ENCODE measurements around the gene PNPLA8.
"Not testable (repeated sequence)": the region's sequence is repeated elsewhere in the genome, so short reads cannot be mapped to it uniquely, and the experiment has no call there.

Gene PNPLA8

GRCh38 chr7:108468246-108468645 lies 57.7 kb downstream of the PNPLA8 start:
- no peak for DNase-seq (ENCODE audit: low spot score)

- DNase-seq (ENCODE audit: low spot score): no peak
These were observed 58.5 kb downstream of the PNPLA8 start for GRCh38 chr7:108467391-108467790.

- not testable (repeated sequence) for DNase-seq (ENCODE audit: low spot score)
These were observed 59.6 kb downstream of the PNPLA8 start for GRCh38 chr7:108466322-108466721.

GRCh38 chr7:108464743-108465142 lies 61.2 kb downstream of the PNPLA8 start:
- DNase-seq (ENCODE audit: low spot score): no peak

- DNase-seq (ENCODE audit: low spot score): no peak
These were observed 62.3 kb downstream of the PNPLA8 start for GRCh38 chr7:108463613-108464012.

- no peak for DNase-seq (ENCODE audit: low spot score)
These were observed 64.1 kb downstream of the PNPLA8 start for GRCh38 chr7:108461840-108462239.

- DNase-seq (ENCODE audit: low spot score): no peak
These were observed 65.0 kb downstream of the PNPLA8 start for GRCh38 chr7:108460964-108461363.

GRCh38 chr7:108459922-108460551 lies 65.9 kb downstream of the PNPLA8 start:
- DNase-seq (ENCODE audit: low spot score): peak; percentile 16

GRCh38 chr7:108457871-108458270 lies 68.1 kb downstream of the PNPLA8 start:
- DNase-seq (ENCODE audit: low spot score): no peak

- no peak for DNase-seq (ENCODE audit: low spot score)
These were observed 68.9 kb downstream of the PNPLA8 start for GRCh38 chr7:108456845-108457540.

GRCh38 chr7:108455998-108456677 lies 69.8 kb downstream of the PNPLA8 start, which contains the start of gene NRCAM:
Gene NRCAM, minus strand, starts transcription at chr7:108456436. Its CDS starts 216,372 bp downstream, at chr7:108240064.
- peak; percentile 13 for DNase-seq (ENCODE audit: low spot score)

- DNase-seq (ENCODE audit: low spot score): no peak
These were observed 70.4 kb downstream of the PNPLA8 start for GRCh38 chr7:108455551-108455997.

- peak; percentile 18 for DNase-seq (ENCODE audit: low spot score)
These were observed 71.0 kb downstream of the PNPLA8 start for GRCh38 chr7:108454674-108455550.

- no peak for DNase-seq (ENCODE audit: low spot score)
These were observed 71.6 kb downstream of the PNPLA8 start for GRCh38 chr7:108454317-108454673.

GRCh38 chr7:108453320-108453719 lies 72.6 kb downstream of the PNPLA8 start:
- no peak for DNase-seq (ENCODE audit: low spot score)

GRCh38 chr7:108452707-108453106 lies 73.2 kb downstream of the PNPLA8 start:
- DNase-seq (ENCODE audit: low spot score): peak; percentile 39

GRCh38 chr7:108451296-108451848 lies 74.6 kb downstream of the PNPLA8 start:
- no peak for DNase-seq (ENCODE audit: low spot score)

- DNase-seq (ENCODE audit: low spot score): no peak
These were observed 75.8 kb downstream of the PNPLA8 start for GRCh38 chr7:108450160-108450559.

- no peak for DNase-seq (ENCODE audit: low spot score)
These were observed 76.4 kb downstream of the PNPLA8 start for GRCh38 chr7:108449521-108449920.

GRCh38 chr7:108448584-108449505 lies 77.1 kb downstream of the PNPLA8 start:
- no peak for DNase-seq (ENCODE audit: low spot score)
